ENCODE results near the gene HASPIN.
"Not testable (repeated sequence)": the region's sequence is repeated elsewhere in the genome, so short reads cannot be mapped to it uniquely, and the experiment has no call there.

The HASPIN gene

GRCh38 chr17:3710951-3711383 is 12.7 kb upstream of the HASPIN start:
- Histone ChIP-seq H3K9me3 (ENCODE audit: control insufficient read depth in 5 of 5, low read length in 5 of 5) (no peaks in the 10 kb centered on the region), H3K4me3 (ENCODE audit: low read depth in 1 of 5, low read length in 5 of 5) (no peak overlapping the region), H3K27ac (ENCODE audit: low read depth, low read length) (no peak overlapping the region), H3K9ac (ENCODE audit: low read length in 5 of 5) (no peak overlapping the region), H3K4me1 (ENCODE audit: control insufficient read depth in 5 of 5, insufficient read depth in 5 of 5, low read length in 5 of 5) (peaks cover 0 to 6% (median 0%) of the 10 kb centered on the region in 5 donors), H3K36me3 (ENCODE audit: control insufficient read depth in 5 of 5, insufficient read depth in 5 of 5, low read length in 5 of 5) (peaks cover 11 to 32% (median 25%) of the 10 kb centered on the region in 5 donors), H3K27me3 (ENCODE audit: control insufficient read depth in 5 of 5, insufficient read depth in 4 of 5, low read length in 5 of 5) (no peaks in the 10 kb centered on the region)

GRCh38 chr17:3712811-3713463 is 10.8 kb upstream of the HASPIN start:
- no peak overlapping the region for H3K4me3 ChIP-seq (ENCODE audit: low read depth in 1 of 5, low read length in 5 of 5)
- H3K36me3 ChIP-seq (ENCODE audit: control insufficient read depth in 5 of 5, insufficient read depth in 5 of 5, low read length in 5 of 5) = peaks cover 16 to 52% (median 44%) of the 10 kb centered on the region in 5 donors
- no peaks in the 10 kb centered on the region for H3K27me3 ChIP-seq (ENCODE audit: control insufficient read depth in 5 of 5, insufficient read depth in 4 of 5, low read length in 5 of 5)
- no peaks in the 10 kb centered on the region for H3K9me3 ChIP-seq (ENCODE audit: control insufficient read depth in 5 of 5, low read length in 5 of 5)
- no peak overlapping the region for H3K27ac ChIP-seq (ENCODE audit: low read depth, low read length)
- peaks cover 0 to 6% (median 0%) of the 10 kb centered on the region in 5 donors for H3K4me1 ChIP-seq (ENCODE audit: control insufficient read depth in 5 of 5, insufficient read depth in 5 of 5, low read length in 5 of 5)
- no peak overlapping the region for H3K9ac ChIP-seq (ENCODE audit: low read length in 5 of 5)

GRCh38 chr17:3715296-3715695 is 8.4 kb upstream of the HASPIN start:
- Histone ChIP-seq H3K4me1 (ENCODE audit: control insufficient read depth in 5 of 5, insufficient read depth in 5 of 5, low read length in 5 of 5) (peaks cover 3 to 14% (median 13%) of the 10 kb centered on the region in 5 donors), H3K27me3 (ENCODE audit: control insufficient read depth in 5 of 5, insufficient read depth in 4 of 5, low read length in 5 of 5) (no peaks in the 10 kb centered on the region), H3K36me3 (ENCODE audit: control insufficient read depth in 5 of 5, insufficient read depth in 5 of 5, low read length in 5 of 5) (peaks cover 16 to 64% (median 56%) of the 10 kb centered on the region in 5 donors), H3K9ac (ENCODE audit: low read length in 5 of 5) (no peak overlapping the region), H3K4me3 (ENCODE audit: low read depth in 1 of 5, low read length in 5 of 5) (no peak overlapping the region), H3K27ac (ENCODE audit: low read depth, low read length) (no peak overlapping the region), H3K9me3 (ENCODE audit: control insufficient read depth in 5 of 5, low read length in 5 of 5) (no peaks in the 10 kb centered on the region)

- H3K4me1 ChIP-seq (ENCODE audit: control insufficient read depth in 5 of 5, insufficient read depth in 5 of 5, low read length in 5 of 5) = peaks cover 7 to 28% (median 24%) of the 10 kb centered on the region in 5 donors
- no peak overlapping the region for H3K4me3 ChIP-seq (ENCODE audit: low read depth in 1 of 5, low read length in 5 of 5)
- H3K9me3 ChIP-seq (ENCODE audit: control insufficient read depth in 5 of 5, low read length in 5 of 5) = no peaks in the 10 kb centered on the region
- H3K9ac ChIP-seq (ENCODE audit: low read length in 5 of 5) = no peak overlapping the region
- peaks cover 16 to 50% (median 46%) of the 10 kb centered on the region in 5 donors for H3K36me3 ChIP-seq (ENCODE audit: control insufficient read depth in 5 of 5, insufficient read depth in 5 of 5, low read length in 5 of 5)
- no peak overlapping the region for H3K27ac ChIP-seq (ENCODE audit: low read depth, low read length)
- H3K27me3 ChIP-seq (ENCODE audit: control insufficient read depth in 5 of 5, insufficient read depth in 4 of 5, low read length in 5 of 5) = no peaks in the 10 kb centered on the region
Measured at GRCh38 chr17:3718201-3718600, 5.5 kb upstream of the HASPIN start.

- no peak overlapping the region for H3K9ac ChIP-seq (ENCODE audit: low read length in 5 of 5)
- peaks cover 16 to 48% (median 45%) of the 10 kb centered on the region in 5 donors for H3K36me3 ChIP-seq (ENCODE audit: control insufficient read depth in 5 of 5, insufficient read depth in 5 of 5, low read length in 5 of 5)
- H3K27ac ChIP-seq (ENCODE audit: low read depth, low read length) = peak overlapping the region; percentile 54
Measured at GRCh38 chr17:3719265-3719664, 4.4 kb upstream of the HASPIN start.

GRCh38 chr17:3722716-3723115 is 987 bp upstream of the HASPIN start:
- H3K4me3 ChIP-seq (ENCODE audit: low read depth in 1 of 5, low read length in 5 of 5) = peak overlapping the region; percentile 75 to 97 (median 96)
- peaks cover 8 to 39% (median 34%) of the 10 kb centered on the region in 5 donors for H3K4me1 ChIP-seq (ENCODE audit: control insufficient read depth in 5 of 5, insufficient read depth in 5 of 5, low read length in 5 of 5)
- peaks cover 0 to 15% (median 14%) of the 10 kb centered on the region in 5 donors for H3K36me3 ChIP-seq (ENCODE audit: control insufficient read depth in 5 of 5, insufficient read depth in 5 of 5, low read length in 5 of 5)
- peak overlapping the region; percentile 92 for H3K27ac ChIP-seq (ENCODE audit: low read depth, low read length)
- peak overlapping the region; percentile 80 to 99 (median 98) for H3K9ac ChIP-seq (ENCODE audit: low read length in 5 of 5)
- H3K9me3 ChIP-seq (ENCODE audit: control insufficient read depth in 5 of 5, low read length in 5 of 5) = no peaks in the 10 kb centered on the region
- H3K27me3 ChIP-seq (ENCODE audit: control insufficient read depth in 5 of 5, insufficient read depth in 4 of 5, low read length in 5 of 5) = no peaks in the 10 kb centered on the region

More at GRCh38 chr17:3719265-3719664, 4.4 kb upstream of the HASPIN start:
- Histone ChIP-seq H3K9me3 (ENCODE audit: control insufficient read depth in 5 of 5, low read length in 5 of 5) (no peaks in the 10 kb centered on the region), H3K4me3 (ENCODE audit: low read depth in 1 of 5, low read length in 5 of 5) (no peak overlapping the region), H3K27me3 (ENCODE audit: control insufficient read depth in 5 of 5, insufficient read depth in 4 of 5, low read length in 5 of 5) (no peaks in the 10 kb centered on the region), H3K4me1 (ENCODE audit: control insufficient read depth in 5 of 5, insufficient read depth in 5 of 5, low read length in 5 of 5) (peaks cover 8 to 34% (median 30%) of the 10 kb centered on the region in 5 donors)

- peak overlapping the region; percentile 92 for H3K27ac ChIP-seq (ENCODE audit: low read depth, low read length)
- H3K9ac ChIP-seq (ENCODE audit: low read length in 5 of 5) = peak overlapping the region; percentile 80 to 99 (median 98)
- H3K9me3 ChIP-seq (ENCODE audit: control insufficient read depth in 5 of 5, low read length in 5 of 5) = no peaks in the 10 kb centered on the region
- peak overlapping the region; percentile 75 to 97 (median 96) for H3K4me3 ChIP-seq (ENCODE audit: low read depth in 1 of 5, low read length in 5 of 5)
- H3K27me3 ChIP-seq (ENCODE audit: control insufficient read depth in 5 of 5, insufficient read depth in 4 of 5, low read length in 5 of 5) = no peaks in the 10 kb centered on the region
- H3K4me1 ChIP-seq (ENCODE audit: control insufficient read depth in 5 of 5, insufficient read depth in 5 of 5, low read length in 5 of 5) = peaks cover 8 to 39% (median 34%) of the 10 kb centered on the region in 5 donors
- peaks cover 0 to 10% (median 9%) of the 10 kb centered on the region in 5 donors for H3K36me3 ChIP-seq (ENCODE audit: control insufficient read depth in 5 of 5, insufficient read depth in 5 of 5, low read length in 5 of 5)
Measured at GRCh38 chr17:3723188-3723555, 531 bp upstream of the HASPIN start.

GRCh38 chr17:3724378-3725077 is 825 bp downstream of the HASPIN start:
- no peaks in the 10 kb centered on the region for H3K9me3 ChIP-seq (ENCODE audit: control insufficient read depth in 5 of 5, low read length in 5 of 5)
- peaks cover 8 to 34% (median 32%) of the 10 kb centered on the region in 5 donors for H3K4me1 ChIP-seq (ENCODE audit: control insufficient read depth in 5 of 5, insufficient read depth in 5 of 5, low read length in 5 of 5)

GRCh38 chr17:3727041-3727440 is 3.3 kb downstream of the HASPIN start:
- Histone ChIP-seq H3K4me1 (ENCODE audit: control insufficient read depth in 5 of 5, insufficient read depth in 5 of 5, low read length in 5 of 5) (peaks cover 8 to 31% (median 23%) of the 10 kb centered on the region in 5 donors), H3K27me3 (ENCODE audit: control insufficient read depth in 5 of 5, insufficient read depth in 4 of 5, low read length in 5 of 5) (peaks cover 0 to under 1% (median 0%) of the 10 kb centered on the region in 5 donors), H3K27ac (ENCODE audit: low read depth, low read length) (no peak overlapping the region), H3K36me3 (ENCODE audit: control insufficient read depth in 5 of 5, insufficient read depth in 5 of 5, low read length in 5 of 5) (no peaks in the 10 kb centered on the region), H3K9me3 (ENCODE audit: control insufficient read depth in 5 of 5, low read length in 5 of 5) (no peaks in the 10 kb centered on the region), H3K4me3 (ENCODE audit: low read depth in 1 of 5, low read length in 5 of 5) (no peak overlapping the region), H3K9ac (ENCODE audit: low read length in 5 of 5) (no peak overlapping the region)

More at GRCh38 chr17:3724378-3725077, 825 bp downstream of the HASPIN start:
- peaks cover 0 to 6% (median 2%) of the 10 kb centered on the region in 5 donors for H3K36me3 ChIP-seq (ENCODE audit: control insufficient read depth in 5 of 5, insufficient read depth in 5 of 5, low read length in 5 of 5)
- no peaks in the 10 kb centered on the region for H3K27me3 ChIP-seq (ENCODE audit: control insufficient read depth in 5 of 5, insufficient read depth in 4 of 5, low read length in 5 of 5)
- peak overlapping the region in 4 of 5 donors; percentile 75 to 97 (median 96) for H3K4me3 ChIP-seq (ENCODE audit: low read depth in 1 of 5, low read length in 5 of 5)
- no peak overlapping the region for H3K27ac ChIP-seq (ENCODE audit: low read depth, low read length)
- peak overlapping the region; percentile 26 to 99 (median 94) for H3K9ac ChIP-seq (ENCODE audit: low read length in 5 of 5)

GRCh38 chr17:3728099-3728498 is 4.4 kb downstream of the HASPIN start:
- H3K4me3 ChIP-seq (ENCODE audit: low read depth in 1 of 5, low read length in 5 of 5); H3K9ac ChIP-seq (ENCODE audit: low read length in 5 of 5); H3K9me3 ChIP-seq (ENCODE audit: control insufficient read depth in 5 of 5, low read length in 5 of 5); H3K27me3 ChIP-seq (ENCODE audit: control insufficient read depth in 5 of 5, insufficient read depth in 4 of 5, low read length in 5 of 5); H3K27ac ChIP-seq (ENCODE audit: low read depth, low read length); H3K36me3 ChIP-seq (ENCODE audit: control insufficient read depth in 5 of 5, insufficient read depth in 5 of 5, low read length in 5 of 5): not testable (repeated sequence)
- H3K4me1 ChIP-seq (ENCODE audit: control insufficient read depth in 5 of 5, insufficient read depth in 5 of 5, low read length in 5 of 5) = peaks cover 2 to 21% (median 14%) of the 10 kb centered on the region in 5 donors

Measured in subcutaneous abdominal adipose tissue (tissue), 5 donors.